AG09319 (cell line): Measurements from ENCODE around the gene TNFAIP8L2.
"Not testable (repeated sequence)": the region's sequence is repeated elsewhere in the genome, so short reads cannot be mapped to it uniquely, and the experiment has no call there.

Experiments used
- DNase-seq: peaks from one replicate; pipeline ENCODE4 v3.0.0-alpha.2; 2010; ENCODE audit warnings: low read depth; ENCODE audit errors: extremely low read depth
- TF ChIP-seq, protein P1 (sequence below): IDR thresholded peaks from 2 replicates; pipeline ENCODE4 v1.5.1; 2011; ENCODE audit warnings: low read depth, mild to moderate bottlenecking, inconsistent platforms, low read length, moderate library complexity

TNFAIP8L2 gene

DNA sequence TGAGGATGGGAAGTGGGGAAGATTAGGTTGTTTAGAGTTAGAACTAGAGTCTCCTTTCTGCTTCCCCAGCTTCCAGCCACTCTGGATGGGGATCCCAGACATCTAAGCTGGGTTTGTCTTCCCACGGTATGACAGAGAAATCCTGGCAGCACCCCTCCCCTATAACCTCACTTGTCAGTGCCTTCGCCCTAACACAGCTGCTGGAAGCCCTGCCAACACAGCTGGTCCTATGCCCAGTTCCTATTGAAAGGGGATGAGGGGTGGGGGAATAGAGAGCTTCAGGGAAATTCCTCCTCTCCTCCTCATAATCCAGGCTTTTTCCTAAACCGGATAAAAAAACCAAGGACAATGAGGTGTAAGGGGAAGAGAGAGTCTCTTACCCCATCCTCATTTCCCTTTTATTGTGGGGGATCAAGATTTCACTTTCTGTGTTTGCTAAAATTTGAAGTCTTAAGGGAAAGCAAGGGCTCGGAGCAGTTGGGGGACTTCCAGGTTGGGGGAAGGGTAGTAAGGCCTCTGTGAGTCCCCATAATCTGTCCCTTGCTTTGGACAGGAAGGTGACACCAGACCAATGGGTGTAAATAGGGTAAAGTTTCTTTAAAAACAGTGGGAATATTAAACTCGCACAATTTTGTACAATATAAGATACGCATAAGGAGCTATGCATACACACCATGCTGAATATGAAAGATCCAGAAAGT is 18.7 kb downstream of the TNFAIP8L2 start:
- no peak for DNase-seq
- TF ChIP-seq, protein P1, sequence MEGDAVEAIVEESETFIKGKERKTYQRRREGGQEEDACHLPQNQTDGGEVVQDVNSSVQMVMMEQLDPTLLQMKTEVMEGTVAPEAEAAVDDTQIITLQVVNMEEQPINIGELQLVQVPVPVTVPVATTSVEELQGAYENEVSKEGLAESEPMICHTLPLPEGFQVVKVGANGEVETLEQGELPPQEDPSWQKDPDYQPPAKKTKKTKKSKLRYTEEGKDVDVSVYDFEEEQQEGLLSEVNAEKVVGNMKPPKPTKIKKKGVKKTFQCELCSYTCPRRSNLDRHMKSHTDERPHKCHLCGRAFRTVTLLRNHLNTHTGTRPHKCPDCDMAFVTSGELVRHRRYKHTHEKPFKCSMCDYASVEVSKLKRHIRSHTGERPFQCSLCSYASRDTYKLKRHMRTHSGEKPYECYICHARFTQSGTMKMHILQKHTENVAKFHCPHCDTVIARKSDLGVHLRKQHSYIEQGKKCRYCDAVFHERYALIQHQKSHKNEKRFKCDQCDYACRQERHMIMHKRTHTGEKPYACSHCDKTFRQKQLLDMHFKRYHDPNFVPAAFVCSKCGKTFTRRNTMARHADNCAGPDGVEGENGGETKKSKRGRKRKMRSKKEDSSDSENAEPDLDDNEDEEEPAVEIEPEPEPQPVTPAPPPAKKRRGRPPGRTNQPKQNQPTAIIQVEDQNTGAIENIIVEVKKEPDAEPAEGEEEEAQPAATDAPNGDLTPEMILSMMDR, result no peak

DNA sequence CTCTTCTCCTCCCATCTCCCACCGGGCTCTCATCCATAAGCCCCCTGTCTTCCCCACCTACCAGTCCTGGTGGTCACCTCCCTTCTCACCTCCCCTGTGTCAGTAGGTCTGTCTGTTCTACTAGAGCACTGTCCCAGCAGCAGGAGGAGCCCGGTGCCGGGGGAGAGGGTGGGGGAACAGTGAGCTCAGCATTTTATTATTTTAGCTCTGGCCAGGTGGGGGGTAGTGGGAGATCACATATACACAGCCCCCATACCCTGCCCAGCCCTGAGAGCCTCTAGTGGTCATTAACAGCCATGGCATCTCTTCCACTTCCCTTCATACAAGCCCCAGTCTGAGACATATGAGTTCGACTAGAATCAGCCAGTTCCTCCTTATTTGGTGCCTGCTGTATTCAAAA is 19.4 kb downstream of the TNFAIP8L2 start, which contains the start of gene TMOD4:
TMOD4 (minus strand) TSS at position 119 of the 400 bp plus-strand sequence. CDS start 1,106 bp downstream, outside the sequence.
- no peak for DNase-seq
- TF ChIP-seq, protein P1, result peak; percentile 54

DNA sequence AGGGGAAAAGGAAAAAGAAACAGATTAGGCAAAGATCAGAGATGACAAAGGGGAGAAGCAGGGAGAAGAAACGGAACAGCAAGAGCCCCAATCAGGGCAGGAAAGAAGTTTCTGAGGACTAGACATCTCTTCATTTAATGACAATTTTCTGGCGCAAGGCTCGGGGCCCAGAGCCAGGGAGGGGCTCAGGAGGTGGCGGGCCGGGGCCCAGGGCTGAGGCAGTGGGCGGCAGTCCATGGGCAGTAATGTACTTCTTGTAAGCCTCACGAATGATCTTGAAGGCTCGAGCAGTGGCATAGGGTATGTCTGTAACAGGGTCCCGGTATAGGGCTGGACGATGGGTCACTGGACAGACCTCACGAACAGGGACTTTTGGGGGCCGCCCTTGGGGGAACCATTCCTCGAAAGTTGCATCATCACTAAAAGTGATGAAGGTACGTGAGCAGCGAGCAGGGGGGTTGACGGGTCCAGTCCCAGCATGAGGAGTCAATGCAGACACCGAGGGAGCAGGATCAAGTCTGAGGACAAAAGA is 20.1 kb downstream of the TNFAIP8L2 start:
- DNase-seq, result no peak
- TF ChIP-seq, protein P1, result no peak

DNA sequence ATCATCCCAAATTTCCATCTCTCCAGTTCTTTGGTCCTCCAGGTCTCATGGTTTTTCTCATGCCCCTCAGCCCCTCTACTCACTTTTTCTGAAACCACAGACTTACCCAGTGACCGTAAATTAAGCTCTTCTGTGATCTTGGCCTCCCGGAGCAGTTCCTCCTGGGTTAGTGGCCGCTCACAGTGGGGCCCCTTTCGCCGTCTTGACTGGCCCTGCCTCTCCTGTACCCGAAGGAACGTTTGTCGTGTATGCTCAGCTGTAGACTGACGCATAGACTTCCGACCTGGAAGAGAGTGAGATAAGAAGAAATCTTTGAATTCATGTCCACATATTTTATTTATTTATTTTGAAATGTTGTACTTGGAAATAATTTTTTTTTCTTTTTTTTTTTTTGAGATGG is 27.8 kb downstream of the TNFAIP8L2 start:
- TF ChIP-seq, protein P1, result no peak
- no peak for DNase-seq

DNA sequence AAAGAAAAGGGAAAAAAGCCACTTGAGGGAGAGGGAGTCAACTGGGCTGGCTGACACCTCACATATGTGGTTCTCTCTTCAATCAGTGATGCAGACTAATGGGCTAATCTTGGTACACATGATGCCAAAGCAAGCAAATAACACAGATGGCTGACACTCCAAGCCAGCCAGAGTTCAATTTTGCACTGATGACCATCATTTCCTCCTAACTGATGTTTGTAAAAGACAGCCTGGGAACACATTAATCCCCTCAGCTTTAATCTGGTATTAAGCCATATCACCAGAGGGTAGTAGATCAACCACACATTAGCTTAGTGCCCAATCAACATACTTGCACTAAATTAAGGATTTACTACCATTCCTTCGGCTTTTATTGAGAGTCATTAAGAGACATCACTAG is 30.8 kb downstream of the TNFAIP8L2 start:
- TF ChIP-seq, protein P1, result no peak
- no peak for DNase-seq

DNA sequence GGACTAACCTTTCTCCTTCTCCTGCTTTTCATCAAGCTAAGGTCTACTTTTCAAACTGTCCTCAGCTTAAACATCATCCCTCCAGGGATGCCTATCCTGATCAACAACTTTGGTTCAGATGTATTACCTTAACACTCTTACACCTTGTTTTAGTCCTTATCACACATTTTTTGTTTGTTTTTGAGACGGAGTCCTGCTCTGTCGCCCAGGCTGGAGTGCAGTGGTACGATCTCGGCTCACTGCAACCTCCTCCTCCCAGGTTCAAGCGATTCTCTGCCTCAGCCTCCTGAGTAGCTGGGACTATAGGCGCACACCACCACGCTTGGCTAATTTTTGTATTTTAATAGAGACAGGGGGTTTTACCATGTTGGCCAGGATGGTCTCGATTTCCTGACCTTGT is 32.2 kb downstream of the TNFAIP8L2 start:
- not testable (repeated sequence) for DNase-seq

DNA sequence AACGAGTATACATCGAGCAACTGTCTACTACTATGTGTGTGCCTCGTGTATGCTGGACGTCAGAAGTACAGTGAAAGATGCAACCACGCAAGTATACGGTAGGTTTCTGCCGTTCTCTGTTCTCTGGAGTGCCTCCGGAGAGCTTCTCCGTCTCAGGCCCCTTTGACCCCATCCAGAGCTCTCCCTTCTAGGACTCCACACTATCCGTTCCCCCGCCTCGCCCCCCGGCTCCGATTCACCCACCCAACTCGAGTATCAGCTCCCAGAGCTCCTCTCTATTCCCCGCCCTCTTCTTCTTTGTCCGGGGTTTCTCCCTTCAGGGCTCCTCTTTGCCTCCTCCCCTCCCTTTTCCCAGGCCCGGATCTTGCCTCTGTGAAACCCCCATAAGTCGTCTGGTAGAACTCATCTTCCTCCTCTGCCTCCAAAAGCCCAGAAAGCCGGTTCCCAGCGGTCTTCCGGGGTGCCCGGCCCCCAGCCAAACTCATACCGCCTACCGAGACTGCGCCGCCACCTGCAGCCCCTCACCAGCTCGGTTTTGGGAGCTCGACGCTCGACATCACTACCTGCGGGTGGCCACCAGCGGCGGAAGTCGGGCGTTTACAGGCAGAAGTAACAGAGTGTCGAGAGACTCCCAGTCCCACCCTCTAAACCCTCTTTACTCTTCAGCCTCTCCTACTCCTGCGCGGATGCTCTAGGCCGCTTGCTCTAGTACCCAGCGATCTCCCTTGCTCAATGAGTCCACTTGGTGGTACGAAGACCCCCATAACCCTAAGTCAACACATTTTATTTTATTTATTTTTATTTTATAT is 33.4 kb downstream of the TNFAIP8L2 start, which contains the start of gene VPS72:
VPS72 (minus strand) TSS at position 561 of the 809 bp plus-strand sequence; CDS start at position 485, 76 bp downstream.
- TF ChIP-seq, protein P1, result no peak
- peak; percentile 72 for DNase-seq
